PC-9 (cell line): Measurements from ENCODE around the gene TTLL5. TPM values are rescaled to one million over a fixed set of nuclear protein-coding genes. Genes with fewer than 3 reads are reported as not detected.

Experiments used
- BruUV-seq: library from RNA; stranded (reverse); fragments of 400-500 nt; replicated peaks from 2 replicates; lab custom pipeline; 2021; lab: Mats Ljungman, UMichigan
- CTCF ChIA-PET: fragments of 300-600 bp; sonication (Branson Sonifier 250); formaldehyde crosslinking; loops from one replicate; lab custom pipeline; 2022; ENCODE audit warnings: antibody characterized with exemption; lab: Charles Lee
- POLR2A ChIA-PET: fragments of 300-600 bp; sonication (Branson Sonifier 250); formaldehyde crosslinking; loops from one replicate; lab custom pipeline; 2022; ENCODE audit warnings: antibody characterized with exemption; ENCODE audit not compliant: unreplicated experiment; lab: Charles Lee
- DNase-seq, 2 experiments: peaks; one replicate each; pipeline versions ENCODE4 v3.0.0 to v3.0.0-alpha.2; 2015 to 2022; ENCODE audit warnings: mixed read lengths in 1 of 2
- H2AFZ ChIP-seq: fragments of 200-600 bp; sonication (generic); 2 replicates; pipeline ENCODE4 v1.8.1; 2017; ENCODE audit warnings: antibody characterized with exemption
- H3F3A ChIP-seq: fragments of 200-600 bp; sonication (generic); 2 replicates; pipeline ENCODE4 v1.8.1; 2017; ENCODE audit warnings: antibody characterized with exemption, mild to moderate bottlenecking, low read depth; ENCODE audit not compliant: insufficient read depth
- H3K27ac ChIP-seq: fragments of 200-600 bp; sonication (generic); 2 replicates; pipeline ENCODE4 v1.6.1; 2016; ENCODE audit warnings: mixed run types
- H3K27me3 ChIP-seq: fragments of 200-600 bp; sonication (generic); 2 replicates; pipeline ENCODE4 v1.6.1; 2016; ENCODE audit warnings: low read depth, mixed run types; ENCODE audit not compliant: insufficient read depth
- H3K36me3 ChIP-seq: fragments of 200-600 bp; sonication (generic); 2 replicates; pipeline ENCODE4 v1.6.1; 2016; ENCODE audit warnings: low read depth, mixed run types
- H3K4me1 ChIP-seq: fragments of 200-600 bp; sonication (generic); replicated peaks from 2 replicates; pipeline ENCODE4 v1.6.1; 2016; ENCODE audit warnings: mixed run types; ENCODE audit not compliant: insufficient read depth
- H3K4me2 ChIP-seq: fragments of 200-600 bp; sonication (generic); 2 replicates; pipeline ENCODE4 v1.6.1; 2017; ENCODE audit warnings: mixed run types
- H3K4me3 ChIP-seq: fragments of 200-600 bp; sonication (generic); 2 replicates; pipeline ENCODE4 v1.6.1; 2016; ENCODE audit warnings: mixed run types
- H3K79me2 ChIP-seq: fragments of 200-600 bp; sonication (generic); 2 replicates; pipeline ENCODE4 v1.6.1; 2017; ENCODE audit warnings: low read depth, mixed run types
- H3K9me2 ChIP-seq: fragments of 200-600 bp; sonication (generic); 2 replicates; pipeline ENCODE4 v1.8.1; 2017; ENCODE audit warnings: mild to moderate bottlenecking; ENCODE audit not compliant: insufficient read depth
- H3K9me3 ChIP-seq: fragments of 200-600 bp; sonication (generic); 2 replicates; pipeline ENCODE4 v1.8.1; 2016; ENCODE audit warnings: low read depth; ENCODE audit not compliant: insufficient read depth
- H4K20me1 ChIP-seq: fragments of 200-600 bp; sonication (generic); 2 replicates; pipeline ENCODE4 v1.8.1; 2017; ENCODE audit not compliant: insufficient read depth
- EZH2 ChIP-seq: fragments of 200-600 bp; sonication (generic); IDR thresholded peaks from 2 replicates; pipeline ENCODE4 v1.8.0; 2017; ENCODE audit warnings: antibody characterized with exemption, low read depth
- intact Hi-C: fragments of 100-400 bp; cut with micrococcal nuclease; formaldehyde crosslinking; loops from one replicate; pipeline ENCODE4 v1.10.0; 2022; ENCODE audit not compliant: unreplicated experiment
- total RNA-seq: library from RNA; stranded (reverse); gene quantifications from 2 replicates; pipeline ENCODE4 v1.2.3, GENCODE V29; 2021
- TF ChIP-seq, protein P1 (sequence below): fragments of 200-600 bp; sonication (generic); conservative IDR thresholded peaks from 2 replicates; pipeline ENCODE4 v1.6.1; 2017; ENCODE audit warnings: mixed run types, antibody characterized with exemption, mild to moderate bottlenecking, moderate library complexity

The TTLL5 gene
- total RNA-seq, 1 experiment from 2014 or later: 75.3 TPM

DNA sequence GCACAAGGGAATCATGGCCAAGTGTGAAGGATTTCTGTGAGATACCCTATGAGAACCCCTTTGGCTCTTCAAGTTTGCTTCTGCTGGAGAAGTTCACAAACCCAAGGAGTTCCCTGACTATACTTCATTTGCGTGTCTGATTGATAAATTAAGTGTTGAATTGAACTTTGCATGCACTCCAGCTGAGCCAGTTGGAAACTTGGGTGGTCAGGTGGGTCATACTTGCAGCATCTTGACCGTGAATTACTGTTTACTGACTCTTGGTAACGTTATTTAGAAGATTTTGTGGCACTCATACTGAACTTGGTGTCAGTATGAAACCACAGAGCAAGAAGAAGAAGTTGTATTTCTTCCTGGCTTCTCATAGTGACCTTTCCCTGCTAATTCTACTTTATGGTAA is 243.3 kb downstream of the TTLL5 start:
- Histone ChIP-seq H3K36me3 (no peaks in the 10 kb centered on the region), H3K9me2 (no peaks in the 10 kb centered on the region), H3K27me3 (no peaks in the 10 kb centered on the region), H4K20me1 (no peaks in the 10 kb centered on the region), H3K27ac (no peak overlapping the region), H3K4me1 (peaks cover 13% of the 10 kb centered on the region), H3K9me3 (no peaks in the 10 kb centered on the region), H3K79me2 (no peaks in the 10 kb centered on the region), H2AFZ (no peak overlapping the region), H3F3A (no peaks in the 10 kb centered on the region), H3K4me2 (no peak overlapping the region), H3K4me3 (no peak overlapping the region)
- BruUV-seq: no TSS peak
- ChIA-PET CTCF (no interaction called here), POLR2A (no interaction called here)
- TF ChIP-seq EZH2: no peak
- TF ChIP-seq, protein P1, sequence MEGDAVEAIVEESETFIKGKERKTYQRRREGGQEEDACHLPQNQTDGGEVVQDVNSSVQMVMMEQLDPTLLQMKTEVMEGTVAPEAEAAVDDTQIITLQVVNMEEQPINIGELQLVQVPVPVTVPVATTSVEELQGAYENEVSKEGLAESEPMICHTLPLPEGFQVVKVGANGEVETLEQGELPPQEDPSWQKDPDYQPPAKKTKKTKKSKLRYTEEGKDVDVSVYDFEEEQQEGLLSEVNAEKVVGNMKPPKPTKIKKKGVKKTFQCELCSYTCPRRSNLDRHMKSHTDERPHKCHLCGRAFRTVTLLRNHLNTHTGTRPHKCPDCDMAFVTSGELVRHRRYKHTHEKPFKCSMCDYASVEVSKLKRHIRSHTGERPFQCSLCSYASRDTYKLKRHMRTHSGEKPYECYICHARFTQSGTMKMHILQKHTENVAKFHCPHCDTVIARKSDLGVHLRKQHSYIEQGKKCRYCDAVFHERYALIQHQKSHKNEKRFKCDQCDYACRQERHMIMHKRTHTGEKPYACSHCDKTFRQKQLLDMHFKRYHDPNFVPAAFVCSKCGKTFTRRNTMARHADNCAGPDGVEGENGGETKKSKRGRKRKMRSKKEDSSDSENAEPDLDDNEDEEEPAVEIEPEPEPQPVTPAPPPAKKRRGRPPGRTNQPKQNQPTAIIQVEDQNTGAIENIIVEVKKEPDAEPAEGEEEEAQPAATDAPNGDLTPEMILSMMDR: no peak
- intact Hi-C loops: no loop called here
- DNase-seq: no peak

DNA sequence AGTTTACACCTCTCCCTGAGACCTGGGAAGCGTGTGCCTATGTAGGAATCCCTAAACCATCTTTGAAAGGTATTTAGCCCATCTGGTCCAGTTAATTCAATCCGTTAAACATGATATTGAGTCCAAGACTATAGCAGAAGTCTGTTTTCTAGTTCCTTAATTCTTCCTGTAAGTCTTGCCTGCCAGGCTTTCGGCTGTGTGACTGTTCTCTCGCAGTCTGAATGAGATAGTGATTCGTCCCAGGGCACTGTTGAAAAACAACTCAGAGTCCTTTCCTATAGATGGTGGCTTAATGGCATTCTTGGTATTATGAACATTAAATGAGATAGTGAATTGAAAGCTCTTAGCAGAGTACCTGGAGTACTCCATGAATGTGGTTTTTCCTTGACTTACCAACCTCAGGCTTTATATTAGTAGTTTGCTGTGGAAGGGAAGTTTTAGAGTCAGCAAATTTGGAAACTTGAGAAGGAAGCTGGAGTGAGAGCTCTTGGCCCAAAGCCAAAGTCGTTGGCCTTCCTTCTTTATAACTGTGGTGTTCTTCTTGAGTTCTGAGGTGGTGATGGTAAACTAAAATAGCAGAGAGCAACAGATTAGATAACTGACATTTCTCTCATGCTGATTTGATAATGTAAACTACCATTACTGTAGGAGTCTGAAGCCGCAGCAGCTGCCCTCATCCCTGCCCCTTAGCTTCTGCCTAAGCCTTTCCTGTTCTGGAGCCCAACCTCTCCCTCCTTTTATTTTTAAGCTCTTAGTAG is 244.3 kb downstream of the TTLL5 start:
- no peak for DNase-seq
- intact Hi-C loops: loop anchor here (5.0 kb wide), 1 partner anchor 482 kb away; no protein-coding TSS in a partner anchor
- no peak overlapping the region for H3K27ac ChIP-seq
- ChIA-PET POLR2A (interaction anchor here (0.6 to 0.7 kb wide), 3 partner anchors 10 to 74 kb away, joined by 5 to 27 read pairs (median 7); no protein-coding TSS in a partner anchor), CTCF (interaction anchor here (0.7 to 3.5 kb wide), 8 partner anchors 9 to 399 kb away, joined by 3 to 32 read pairs (median 3); partner anchors contain the start of gene TGFB3)
- H3F3A ChIP-seq: no peaks in the 10 kb centered on the region
- no peak overlapping the region for H3K4me3 ChIP-seq
- peaks cover 5% of the 10 kb centered on the region for H3K4me1 ChIP-seq
- H3K36me3 ChIP-seq: no peaks in the 10 kb centered on the region
- H3K9me2 ChIP-seq: no peaks in the 10 kb centered on the region
- TF ChIP-seq, protein P1: no peak
- H2AFZ ChIP-seq: no peak overlapping the region
- no peaks in the 10 kb centered on the region for H4K20me1 ChIP-seq
- H3K9me3 ChIP-seq: no peaks in the 10 kb centered on the region
- no TSS peak for BruUV-seq
- H3K27me3 ChIP-seq: no peaks in the 10 kb centered on the region
- no peaks in the 10 kb centered on the region for H3K79me2 ChIP-seq
- no peak overlapping the region for H3K4me2 ChIP-seq

DNA sequence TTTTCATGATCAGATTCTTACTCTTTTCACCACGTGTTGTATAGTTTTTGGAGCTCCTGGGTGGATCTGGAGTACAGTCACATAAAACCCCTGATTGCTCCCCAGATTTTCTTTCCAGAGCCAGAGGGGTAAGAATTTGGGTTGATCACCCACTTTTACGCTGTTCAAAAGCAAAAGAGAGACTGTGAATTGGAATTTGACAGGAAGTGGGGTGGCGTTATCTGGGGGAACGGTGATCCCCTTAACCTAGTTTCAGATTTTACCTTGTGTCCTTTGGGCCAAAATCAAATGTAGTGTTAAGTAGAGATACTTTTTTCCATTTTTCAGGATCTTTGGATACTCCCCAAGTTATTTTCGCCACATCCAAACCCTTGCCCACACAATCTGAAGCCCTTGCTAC is 245.2 kb downstream of the TTLL5 start:
- Histone ChIP-seq H2AFZ (no peak overlapping the region), H3K4me2 (no peak overlapping the region), H3K4me1 (no peaks in the 10 kb centered on the region), H3K4me3 (no peak overlapping the region), H3K27ac (no peak overlapping the region), H3F3A (no peaks in the 10 kb centered on the region), H3K9me2 (no peaks in the 10 kb centered on the region), H3K36me3 (no peaks in the 10 kb centered on the region), H3K79me2 (no peaks in the 10 kb centered on the region), H4K20me1 (no peaks in the 10 kb centered on the region), H3K9me3 (no peaks in the 10 kb centered on the region), H3K27me3 (no peaks in the 10 kb centered on the region)
- intact Hi-C loops: loop anchor here (1.0 to 5.0 kb wide), 4 partner anchors 76 to 481 kb away; partner anchors contain the start of gene FLVCR2
- no TSS peak for BruUV-seq
- ChIA-PET CTCF (interaction anchor here (0.6 to 3.5 kb wide), 23 partner anchors 9 to 859 kb away, joined by 3 to 32 read pairs (median 4); partner anchors contain the start of gene TGFB3), POLR2A (no interaction called here)
- no peak for TF ChIP-seq EZH2
- TF ChIP-seq, protein P1: no peak
- no peak for DNase-seq
